Tibial nerve (tissue), 3 donors: ENCODE results near the gene FHAD1.

Source experiments
- CTCF ChIP-seq, 5 experiments: fragments of 200-600 bp in 3 of 5; fragments of 450-650 bp in 2 of 5; sonication (generic) in 3 of 5; IDR thresholded peaks; one replicate each; pipeline ENCODE4 v1.5.1; 2016 to 2019; ENCODE audit warnings: antibody characterized with exemption in 5 of 5, mild to moderate bottlenecking in 3 of 5, moderate library complexity in 2 of 5
- POLR2A ChIP-seq, 2 donors: fragments of 450-650 bp; IDR thresholded peaks; one replicate each; pipeline ENCODE4 v1.6.1; 2017; ENCODE audit warnings: antibody characterized with exemption in 2 of 2, mild to moderate bottlenecking in 2 of 2, moderate library complexity in 2 of 2

DNA sequence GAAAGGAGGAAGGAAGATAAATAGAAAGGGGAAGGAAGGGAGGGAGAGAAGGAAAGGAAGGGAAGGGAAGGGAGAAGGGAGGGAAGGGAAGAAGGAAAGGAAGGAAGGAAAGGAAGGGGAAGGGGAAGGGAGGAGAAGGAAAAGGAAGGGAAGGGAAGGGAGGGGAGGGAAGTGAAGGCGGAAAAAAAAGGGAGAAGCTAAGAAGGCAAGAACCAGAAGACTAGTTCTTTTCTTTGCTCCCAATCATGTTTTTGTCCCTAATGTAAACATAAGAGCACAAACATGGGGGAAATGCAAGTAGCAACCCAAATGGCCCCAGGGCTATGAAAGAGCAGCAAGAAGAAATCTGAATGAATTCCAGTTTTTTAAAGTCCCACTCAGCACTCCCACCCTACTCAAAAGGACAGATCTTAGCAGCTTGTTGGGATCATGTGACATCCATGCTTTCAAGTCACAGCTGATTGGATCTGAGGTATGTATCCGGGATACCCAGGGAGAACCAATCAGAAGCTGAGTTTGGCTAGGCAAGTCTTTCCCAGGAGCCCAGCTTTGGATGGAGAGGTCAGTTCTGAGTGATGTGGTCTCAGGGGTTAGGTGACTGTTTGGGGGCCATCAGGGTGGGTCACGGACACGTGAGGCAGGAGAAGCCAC, 24.2 kb upstream of the FHAD1 start:
- TF ChIP-seq POLR2A (IDR thresholded peaks at IDR 0.05) (no peak), CTCF (IDR thresholded peaks at IDR 0.05) (no peak)
